HepG2 (cell line): ENCODE measurements around the gene FBH1. TPM values are rescaled to one million over a fixed set of nuclear protein-coding genes. Genes with fewer than 3 reads are reported as not detected.

ENCODE experiments used
- ATAC-seq: fragments of 200-7000 bp; cut with Tn5 transposase; 3 replicates; pipeline ENCODE4 v1.9.1; 2020; ENCODE audit warnings: mild to moderate bottlenecking, moderate library complexity
- BruUV-seq: library from RNA; stranded (reverse); fragments of 400-500 nt; replicated peaks from 2 replicates; lab custom pipeline; 2021; lab: Mats Ljungman, UMichigan
- CTCF ChIA-PET: fragments of 300-600 bp; formaldehyde crosslinking; extraction: SDS; loops from one replicate; lab custom pipeline; 2021; ENCODE audit warnings: low total read pairs, inconsistent platforms, low intra/inter-chr PET ratio; lab: Yijun Ruan, JAX
- POLR2A ChIA-PET: fragments of 350-600 bp; sonication (Branson Sonifier 250); formaldehyde crosslinking; loops from one replicate; lab custom pipeline; 2020; ENCODE audit warnings: antibody characterized with exemption, inconsistent platforms; lab: Yijun Ruan, JAX
- DNase-seq: peaks from one replicate; pipeline ENCODE4 v3.0.0-alpha.2; 2015; ENCODE audit warnings: low spot score
- FAIRE-seq: peaks from 3 replicates; lab custom pipeline; 2011; peaks lifted over from hg19 to GRCh38; lab: Jason Lieb, UNC
- H2AFZ ChIP-seq: one replicate; pipeline ENCODE4 v1.6.1; 2011; ENCODE audit warnings: low read length, inconsistent platforms
- H3K27ac ChIP-seq: fragments of 300-600 bp; 3 replicates; pipeline ENCODE4 v1.8.0; 2011; ENCODE audit warnings: mixed run types, mild to moderate bottlenecking, mixed read lengths, low read length, inconsistent platforms; ENCODE audit not compliant: insufficient read depth; ENCODE audit errors: extremely low read length
- H3K27me3 ChIP-seq, 2 experiments: fragments of 200-600 bp in 1 of 2; 2 replicates in 1 of 2; 3 replicates in 1 of 2; pipeline versions ENCODE4 v1.6.0 to v1.8.0; 2011; ENCODE audit warnings: low read length in 2 of 2, mild to moderate bottlenecking in 2 of 2, moderate library complexity in 2 of 2, inconsistent platforms in 1 of 2; ENCODE audit not compliant: insufficient read depth in 2 of 2, control insufficient read depth in 1 of 2
- H3K36me3 ChIP-seq, 2 experiments: fragments of 200-600 bp in 1 of 2; replicated peaks in 1 of 2; 2 replicates in 1 of 2; 3 replicates in 1 of 2; pipeline versions ENCODE4 v1.5.1 to v1.8.0; 2011; ENCODE audit warnings: low read length in 2 of 2, inconsistent platforms in 1 of 2; ENCODE audit not compliant: insufficient read depth in 2 of 2, control insufficient read depth in 1 of 2
- H3K4me1 ChIP-seq: 2 replicates; pipeline ENCODE4 v1.5.1; 2012; ENCODE audit warnings: low read length, inconsistent platforms; ENCODE audit not compliant: insufficient read depth
- H3K4me2 ChIP-seq: 2 replicates; pipeline ENCODE4 v1.6.0; 2011; ENCODE audit warnings: low read depth, low read length, inconsistent platforms
- H3K4me3 ChIP-seq, 3 experiments: fragments of 200-600 bp in 1 of 3; sonication (generic), shearing (Covaris generic) in 1 of 3; replicated peaks in 1 of 3; 2 replicates each; pipeline ENCODE4 v1.5.1; 2011 to 2016; ENCODE audit warnings: low read length in 3 of 3, inconsistent platforms in 2 of 3, low read depth in 2 of 3, mild to moderate bottlenecking in 2 of 3, control low read depth in 1 of 3, mixed read lengths in 1 of 3; ENCODE audit not compliant: insufficient read depth in 1 of 3
- H3K79me2 ChIP-seq: one replicate; pipeline ENCODE4 v1.6.1; 2011; ENCODE audit warnings: low read length, inconsistent platforms; ENCODE audit not compliant: insufficient read depth
- H3K9ac ChIP-seq: 2 replicates; pipeline ENCODE4 v1.6.0; 2011; ENCODE audit warnings: mild to moderate bottlenecking, low read depth, low read length, inconsistent platforms; ENCODE audit not compliant: insufficient read depth
- H3K9me3 ChIP-seq: 2 replicates; pipeline ENCODE4 v1.5.1; 2012; ENCODE audit warnings: mild to moderate bottlenecking, low read length
- H4K20me1 ChIP-seq: 2 replicates; pipeline ENCODE4 v1.6.0; 2011; ENCODE audit warnings: inconsistent platforms, mild to moderate bottlenecking, low read length, moderate library complexity; ENCODE audit not compliant: insufficient read depth
- HDAC1 ChIP-seq: sonication (generic); formaldehyde crosslinking; IDR thresholded peaks from 2 replicates; pipeline ENCODE4 v1.5.1; 2020; ENCODE audit warnings: mild to moderate bottlenecking, missing genetic modification reagents
- MAFG ChIP-seq: sonication (generic); formaldehyde crosslinking; IDR thresholded peaks from 2 replicates; pipeline ENCODE4 v1.5.1; 2020; ENCODE audit warnings: mild to moderate bottlenecking, missing genetic modification reagents
- NRL ChIP-seq: sonication (generic); formaldehyde crosslinking; IDR thresholded peaks from 2 replicates; pipeline ENCODE4 v1.5.0; 2020; ENCODE audit warnings: missing genetic modification reagents, mild to moderate bottlenecking, moderate library complexity, borderline replicate concordance
- POGZ ChIP-seq: sonication (generic); formaldehyde crosslinking; IDR thresholded peaks from 2 replicates; pipeline ENCODE4 v1.4.0; 2020; ENCODE audit warnings: mild to moderate bottlenecking, missing genetic modification reagents
- RFX1 ChIP-seq: fragments of 450-650 bp; IDR thresholded peaks from 2 replicates; pipeline ENCODE4 v1.6.1; 2017
- SKI ChIP-seq: fragments of 450-650 bp; IDR thresholded peaks from one replicate; pipeline ENCODE4 v1.6.1; 2018; ENCODE audit warnings: mild to moderate bottlenecking; ENCODE audit not compliant: partially characterized antibody
- ZC3H13 ChIP-seq: sonication (generic); formaldehyde crosslinking; IDR thresholded peaks from 2 replicates; pipeline ENCODE4 v1.8.1; 2023; ENCODE audit warnings: mild to moderate bottlenecking, missing genetic modification reagents, moderate library complexity
- ZNF124 ChIP-seq: sonication (generic); formaldehyde crosslinking; IDR thresholded peaks from 2 replicates; pipeline ENCODE4 v1.4.0; 2020; ENCODE audit warnings: missing genetic modification reagents
- ZNF205 ChIP-seq: IDR thresholded peaks from 2 replicates; pipeline ENCODE4 v1.6.1; 2018; ENCODE audit warnings: missing biosample characterization, missing genetic modification reagents
- ZNF44 ChIP-seq: sonication (generic); formaldehyde crosslinking; IDR thresholded peaks from 2 replicates; pipeline ENCODE4 v1.5.1; 2020; ENCODE audit warnings: mild to moderate bottlenecking, missing genetic modification reagents
- ZNF792 ChIP-seq: IDR thresholded peaks from 2 replicates; pipeline ENCODE4 v1.6.1; 2016
- WGBS: methylation state at CpG from one replicate; pipeline ENCODE4 v1.1.6; 2017; ENCODE audit warnings: low lambda C conversion rate; 5-methylcytosine and 5-hydroxymethylcytosine counted together
- in situ Hi-C: cut with HindIII; loops from 2 replicates; pipeline ENCODE4 v1.10.0; 2017; ENCODE audit warnings: low pct_unique_long_range_greater_than_20kb; ENCODE audit not compliant: extremely low pct_ligation_motif_present
- intact Hi-C: fragments of 100-400 bp; cut with micrococcal nuclease; formaldehyde crosslinking; loops from one replicate; pipeline ENCODE4 v1.10.0; 2022; ENCODE audit not compliant: unreplicated experiment
- polyA plus RNA-seq, 8 experiments: library from polyadenylated mRNA; depleted of rRNA in 3 of 8; stranded (reverse) in 7 of 8; unstranded in 1 of 8; fragments of >200 nt; fragmentation: Illumina TruSeq in 4 of 8; extraction: Trizol in 4 of 8; gene quantifications; 2 replicates each; pipeline versions ENCODE4 v1.2.1 to v1.2.3, GENCODE V29; 2011 to 2016; ENCODE audit warnings: low read depth in 4 of 8, missing spikeins in 1 of 8, mixed read lengths in 1 of 8; ENCODE audit not compliant: insufficient read depth in 1 of 8
- total RNA-seq, 5 experiments: library from RNA; depleted of rRNA; stranded (reverse); fragments of >200 nt; fragmentation: Illumina TruSeq; extraction: Trizol; gene quantifications; 2 replicates each; pipeline ENCODE4 v1.2.3, GENCODE V29; 2016; ENCODE audit warnings: low read depth in 1 of 5
- TF ChIP-seq, protein P1 (sequence below): sonication (generic); formaldehyde crosslinking; IDR thresholded peaks from 2 replicates; pipeline ENCODE4 v1.8.1; 2023; ENCODE audit warnings: missing genetic modification reagents, inconsistent platforms, borderline replicate concordance
- TF ChIP-seq, protein P2 (sequence below): sonication (generic); formaldehyde crosslinking; IDR thresholded peaks from 2 replicates; pipeline ENCODE4 v1.4.0; 2020; ENCODE audit warnings: missing genetic modification reagents
- TF ChIP-seq, protein P3 (sequence below): sonication (generic); formaldehyde crosslinking; IDR thresholded peaks from 2 replicates; pipeline ENCODE4 v1.8.0; 2022; ENCODE audit warnings: mild to moderate bottlenecking, missing genetic modification reagents; ENCODE audit not compliant: insufficient replicate concordance
- TF ChIP-seq, protein P4 (sequence below): sonication (generic); formaldehyde crosslinking; IDR thresholded peaks from 2 replicates; pipeline ENCODE4 v1.4.0; 2020; ENCODE audit warnings: missing genetic modification reagents
- TF ChIP-seq, protein P5 (sequence below): sonication (generic); formaldehyde crosslinking; IDR thresholded peaks from 2 replicates; pipeline ENCODE4 v1.4.0; 2020; ENCODE audit warnings: mild to moderate bottlenecking, missing genetic modification reagents
- TF ChIP-seq, protein P6 (sequence below): sonication (generic); formaldehyde crosslinking; conservative IDR thresholded peaks from 2 replicates; pipeline ENCODE4 v1.5.0; 2020; ENCODE audit warnings: missing genetic modification reagents

The FBH1 gene
- total and polyA plus RNA-seq, 2 of the 13 experiments (the other 11 are each of a cell fraction or from before 2014, with no cell fraction given) = 48.8 to 60.3 TPM

DNA sequence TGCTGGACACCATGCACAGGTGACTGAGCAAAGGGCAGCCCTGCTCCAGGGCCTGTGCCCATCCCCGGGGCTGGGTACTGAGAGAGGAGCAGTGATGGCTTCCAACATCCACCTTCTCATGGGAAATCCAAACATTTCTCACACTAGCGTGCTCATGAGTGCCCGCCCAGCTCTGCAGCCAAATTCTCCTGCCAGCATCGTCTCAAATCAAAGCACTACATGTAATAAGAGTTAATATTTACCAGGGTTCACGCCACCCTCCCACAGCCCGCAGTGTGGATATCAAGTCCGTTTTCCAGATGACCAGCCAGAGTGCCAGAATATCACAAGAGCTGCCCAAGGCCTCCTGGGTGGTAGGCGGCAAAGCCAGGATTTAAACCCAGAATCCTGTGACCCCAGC is 75.2 kb downstream of the FBH1 start:
- H3K4me3 ChIP-seq = no peak overlapping the region
- no peaks in the 10 kb centered on the region for H3K36me3 ChIP-seq
- no peaks in the 10 kb centered on the region for H4K20me1 ChIP-seq
- ATAC-seq (no peak; the same call in 2 of the 3 replicates), DNase-seq (no peak), FAIRE-seq (no peak)
- H3K4me2 ChIP-seq = no peak overlapping the region
- H3K9ac ChIP-seq = no peak overlapping the region
- H3K4me1 ChIP-seq = peaks cover 6% of the 10 kb centered on the region
- ChIA-PET CTCF (no interaction called here), POLR2A (no interaction called here)
- no peaks in the 10 kb centered on the region for H3K79me2 ChIP-seq
- no TSS peak for BruUV-seq
- H2AFZ ChIP-seq = no peak overlapping the region
- H3K27ac ChIP-seq = no peak overlapping the region
- 9% methylated on average over 4 of the region's 8 CpGs for WGBS
- no peaks in the 10 kb centered on the region for H3K9me3 ChIP-seq
- TF ChIP-seq, protein P1, sequence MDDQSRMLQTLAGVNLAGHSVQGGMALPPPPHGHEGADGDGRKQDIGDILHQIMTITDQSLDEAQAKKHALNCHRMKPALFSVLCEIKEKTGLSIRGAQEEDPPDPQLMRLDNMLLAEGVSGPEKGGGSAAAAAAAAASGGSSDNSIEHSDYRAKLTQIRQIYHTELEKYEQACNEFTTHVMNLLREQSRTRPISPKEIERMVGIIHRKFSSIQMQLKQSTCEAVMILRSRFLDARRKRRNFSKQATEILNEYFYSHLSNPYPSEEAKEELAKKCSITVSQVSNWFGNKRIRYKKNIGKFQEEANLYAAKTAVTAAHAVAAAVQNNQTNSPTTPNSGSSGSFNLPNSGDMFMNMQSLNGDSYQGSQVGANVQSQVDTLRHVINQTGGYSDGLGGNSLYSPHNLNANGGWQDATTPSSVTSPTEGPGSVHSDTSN (CRISPR knock-in tag) = no peak
- no peak for TF ChIP-seq SKI
- TF ChIP-seq ZNF792 (CRISPR knock-in tag) = no peak
- no peak for TF ChIP-seq POGZ (CRISPR knock-in tag)
- TF ChIP-seq ZNF205 = no peak
- no peak for TF ChIP-seq MAFG (CRISPR knock-in tag)
- TF ChIP-seq, protein P2, sequence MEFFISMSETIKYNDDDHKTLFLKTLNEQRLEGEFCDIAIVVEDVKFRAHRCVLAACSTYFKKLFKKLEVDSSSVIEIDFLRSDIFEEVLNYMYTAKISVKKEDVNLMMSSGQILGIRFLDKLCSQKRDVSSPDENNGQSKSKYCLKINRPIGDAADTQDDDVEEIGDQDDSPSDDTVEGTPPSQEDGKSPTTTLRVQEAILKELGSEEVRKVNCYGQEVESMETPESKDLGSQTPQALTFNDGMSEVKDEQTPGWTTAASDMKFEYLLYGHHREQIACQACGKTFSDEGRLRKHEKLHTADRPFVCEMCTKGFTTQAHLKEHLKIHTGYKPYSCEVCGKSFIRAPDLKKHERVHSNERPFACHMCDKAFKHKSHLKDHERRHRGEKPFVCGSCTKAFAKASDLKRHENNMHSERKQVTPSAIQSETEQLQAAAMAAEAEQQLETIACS (CRISPR knock-in tag) = no peak
- no peak for TF ChIP-seq HDAC1
- TF ChIP-seq, protein P3, sequence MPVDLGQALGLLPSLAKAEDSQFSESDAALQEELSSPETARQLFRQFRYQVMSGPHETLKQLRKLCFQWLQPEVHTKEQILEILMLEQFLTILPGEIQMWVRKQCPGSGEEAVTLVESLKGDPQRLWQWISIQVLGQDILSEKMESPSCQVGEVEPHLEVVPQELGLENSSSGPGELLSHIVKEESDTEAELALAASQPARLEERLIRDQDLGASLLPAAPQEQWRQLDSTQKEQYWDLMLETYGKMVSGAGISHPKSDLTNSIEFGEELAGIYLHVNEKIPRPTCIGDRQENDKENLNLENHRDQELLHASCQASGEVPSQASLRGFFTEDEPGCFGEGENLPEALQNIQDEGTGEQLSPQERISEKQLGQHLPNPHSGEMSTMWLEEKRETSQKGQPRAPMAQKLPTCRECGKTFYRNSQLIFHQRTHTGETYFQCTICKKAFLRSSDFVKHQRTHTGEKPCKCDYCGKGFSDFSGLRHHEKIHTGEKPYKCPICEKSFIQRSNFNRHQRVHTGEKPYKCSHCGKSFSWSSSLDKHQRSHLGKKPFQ (CRISPR knock-in tag) = no peak
- TF ChIP-seq ZNF124 (CRISPR knock-in tag) = no peak
- no peak for TF ChIP-seq ZNF44 (CRISPR knock-in tag)
- TF ChIP-seq, protein P4, sequence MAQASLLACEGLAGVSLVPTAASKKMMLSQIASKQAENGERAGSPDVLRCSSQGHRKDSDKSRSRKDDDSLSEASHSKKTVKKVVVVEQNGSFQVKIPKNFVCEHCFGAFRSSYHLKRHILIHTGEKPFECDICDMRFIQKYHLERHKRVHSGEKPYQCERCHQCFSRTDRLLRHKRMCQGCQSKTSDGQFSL (CRISPR knock-in tag) = no peak
- TF ChIP-seq ZC3H13 = no peak
- TF ChIP-seq, protein P5, sequence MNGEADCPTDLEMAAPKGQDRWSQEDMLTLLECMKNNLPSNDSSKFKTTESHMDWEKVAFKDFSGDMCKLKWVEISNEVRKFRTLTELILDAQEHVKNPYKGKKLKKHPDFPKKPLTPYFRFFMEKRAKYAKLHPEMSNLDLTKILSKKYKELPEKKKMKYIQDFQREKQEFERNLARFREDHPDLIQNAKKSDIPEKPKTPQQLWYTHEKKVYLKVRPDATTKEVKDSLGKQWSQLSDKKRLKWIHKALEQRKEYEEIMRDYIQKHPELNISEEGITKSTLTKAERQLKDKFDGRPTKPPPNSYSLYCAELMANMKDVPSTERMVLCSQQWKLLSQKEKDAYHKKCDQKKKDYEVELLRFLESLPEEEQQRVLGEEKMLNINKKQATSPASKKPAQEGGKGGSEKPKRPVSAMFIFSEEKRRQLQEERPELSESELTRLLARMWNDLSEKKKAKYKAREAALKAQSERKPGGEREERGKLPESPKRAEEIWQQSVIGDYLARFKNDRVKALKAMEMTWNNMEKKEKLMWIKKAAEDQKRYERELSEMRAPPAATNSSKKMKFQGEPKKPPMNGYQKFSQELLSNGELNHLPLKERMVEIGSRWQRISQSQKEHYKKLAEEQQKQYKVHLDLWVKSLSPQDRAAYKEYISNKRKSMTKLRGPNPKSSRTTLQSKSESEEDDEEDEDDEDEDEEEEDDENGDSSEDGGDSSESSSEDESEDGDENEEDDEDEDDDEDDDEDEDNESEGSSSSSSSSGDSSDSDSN (CRISPR knock-in tag) = no peak
- TF ChIP-seq RFX1 = no peak
- no peak for TF ChIP-seq NRL
- TF ChIP-seq, protein P6, sequence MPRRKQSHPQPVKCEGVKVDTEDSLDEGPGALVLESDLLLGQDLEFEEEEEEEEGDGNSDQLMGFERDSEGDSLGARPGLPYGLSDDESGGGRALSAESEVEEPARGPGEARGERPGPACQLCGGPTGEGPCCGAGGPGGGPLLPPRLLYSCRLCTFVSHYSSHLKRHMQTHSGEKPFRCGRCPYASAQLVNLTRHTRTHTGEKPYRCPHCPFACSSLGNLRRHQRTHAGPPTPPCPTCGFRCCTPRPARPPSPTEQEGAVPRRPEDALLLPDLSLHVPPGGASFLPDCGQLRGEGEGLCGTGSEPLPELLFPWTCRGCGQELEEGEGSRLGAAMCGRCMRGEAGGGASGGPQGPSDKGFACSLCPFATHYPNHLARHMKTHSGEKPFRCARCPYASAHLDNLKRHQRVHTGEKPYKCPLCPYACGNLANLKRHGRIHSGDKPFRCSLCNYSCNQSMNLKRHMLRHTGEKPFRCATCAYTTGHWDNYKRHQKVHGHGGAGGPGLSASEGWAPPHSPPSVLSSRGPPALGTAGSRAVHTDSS (CRISPR knock-in tag) = no peak
- in situ Hi-C loops (no loop called here), intact Hi-C loops (no loop called here)
- peaks cover 0 to 1% of the 10 kb centered on the region in 2 experiments; a peak in 1 of 5 replicates for H3K27me3 ChIP-seq
